A549 (cell line): ENCODE data around the gene XRCC5.

ENCODE experiments used
- FOSL2 ChIP-seq, 2 experiments: fragments of 450-650 bp in 1 of 2; fragments of >200 bp in 1 of 2; sonication (Bioruptor Twin) in 1 of 2; formaldehyde crosslinking; IDR thresholded peaks; 2 replicates each; pipeline versions ENCODE4 v1.5.0 to v1.6.1; 2016 to 2020; ENCODE audit warnings: mild to moderate bottlenecking in 1 of 2, moderate library complexity in 1 of 2
- POLR2A ChIP-seq: IDR thresholded peaks from 2 replicates; pipeline ENCODE4 v1.6.1; 2012; ENCODE audit warnings: mild to moderate bottlenecking, low read length
- TF ChIP-seq, protein P1 (sequence below): fragments of 250-450 bp; sonication (Bioruptor Pico); IDR thresholded peaks from 2 replicates; pipeline ENCODE4 v1.5.0; 2021; ENCODE audit warnings: mild to moderate bottlenecking, moderate library complexity, borderline replicate concordance
- TF ChIP-seq, protein P2 (sequence below): fragments of >200 bp; sonication (Bioruptor Twin); formaldehyde crosslinking; IDR thresholded peaks from 3 replicates; pipeline ENCODE4 v1.5.1; 2016
- TF ChIP-seq, protein P3 (sequence below): fragments of 200-600 bp; sonication (generic); IDR thresholded peaks from 2 replicates; pipeline ENCODE4 v1.6.1; 2016; ENCODE audit warnings: antibody characterized with exemption, mild to moderate bottlenecking, moderate library complexity

DNA sequence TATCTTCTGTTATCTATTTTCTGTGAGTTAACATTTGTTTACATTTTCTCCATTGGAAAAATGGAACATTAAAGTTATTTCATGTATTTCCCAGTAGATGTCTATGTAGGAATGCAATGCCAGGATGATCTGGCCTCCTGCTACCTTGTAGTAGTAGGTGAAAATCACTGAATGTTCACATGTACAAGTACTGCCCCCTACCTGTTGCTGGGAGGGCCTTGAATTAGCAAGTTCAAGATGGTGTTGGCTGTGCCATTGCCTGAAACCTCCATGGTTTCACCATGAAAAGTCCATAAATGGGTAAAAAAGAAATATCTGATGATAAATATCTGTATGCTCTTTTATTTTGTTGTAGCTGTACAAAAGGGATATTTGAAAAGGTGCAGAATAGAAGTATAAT, 30.7 kb downstream of the XRCC5 start:
- TF ChIP-seq, protein P1, sequence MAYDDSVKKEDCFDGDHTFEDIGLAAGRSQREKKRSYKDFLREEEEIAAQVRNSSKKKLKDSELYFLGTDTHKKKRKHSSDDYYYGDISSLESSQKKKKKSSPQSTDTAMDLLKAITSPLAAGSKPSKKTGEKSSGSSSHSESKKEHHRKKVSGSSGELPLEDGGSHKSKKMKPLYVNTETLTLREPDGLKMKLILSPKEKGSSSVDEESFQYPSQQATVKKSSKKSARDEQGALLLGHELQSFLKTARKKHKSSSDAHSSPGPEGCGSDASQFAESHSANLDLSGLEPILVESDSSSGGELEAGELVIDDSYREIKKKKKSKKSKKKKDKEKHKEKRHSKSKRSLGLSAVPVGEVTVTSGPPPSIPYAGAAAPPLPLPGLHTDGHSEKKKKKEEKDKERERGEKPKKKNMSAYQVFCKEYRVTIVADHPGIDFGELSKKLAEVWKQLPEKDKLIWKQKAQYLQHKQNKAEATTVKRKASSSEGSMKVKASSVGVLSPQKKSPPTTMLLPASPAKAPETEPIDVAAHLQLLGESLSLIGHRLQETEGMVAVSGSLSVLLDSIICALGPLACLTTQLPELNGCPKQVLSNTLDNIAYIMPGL (CRISPR knock-in tag): no peak
- TF ChIP-seq POLR2A: no peak
- TF ChIP-seq, protein P2, sequence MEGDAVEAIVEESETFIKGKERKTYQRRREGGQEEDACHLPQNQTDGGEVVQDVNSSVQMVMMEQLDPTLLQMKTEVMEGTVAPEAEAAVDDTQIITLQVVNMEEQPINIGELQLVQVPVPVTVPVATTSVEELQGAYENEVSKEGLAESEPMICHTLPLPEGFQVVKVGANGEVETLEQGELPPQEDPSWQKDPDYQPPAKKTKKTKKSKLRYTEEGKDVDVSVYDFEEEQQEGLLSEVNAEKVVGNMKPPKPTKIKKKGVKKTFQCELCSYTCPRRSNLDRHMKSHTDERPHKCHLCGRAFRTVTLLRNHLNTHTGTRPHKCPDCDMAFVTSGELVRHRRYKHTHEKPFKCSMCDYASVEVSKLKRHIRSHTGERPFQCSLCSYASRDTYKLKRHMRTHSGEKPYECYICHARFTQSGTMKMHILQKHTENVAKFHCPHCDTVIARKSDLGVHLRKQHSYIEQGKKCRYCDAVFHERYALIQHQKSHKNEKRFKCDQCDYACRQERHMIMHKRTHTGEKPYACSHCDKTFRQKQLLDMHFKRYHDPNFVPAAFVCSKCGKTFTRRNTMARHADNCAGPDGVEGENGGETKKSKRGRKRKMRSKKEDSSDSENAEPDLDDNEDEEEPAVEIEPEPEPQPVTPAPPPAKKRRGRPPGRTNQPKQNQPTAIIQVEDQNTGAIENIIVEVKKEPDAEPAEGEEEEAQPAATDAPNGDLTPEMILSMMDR: peak; percentile 35; the same call in 2 of the 3 replicates
- TF ChIP-seq FOSL2 (IDR thresholded peaks at IDR 0.05): no peak
- no peak for TF ChIP-seq FOSL2 (CRISPR knock-in tag; IDR thresholded peaks at IDR 0.05)
- TF ChIP-seq, protein P3, sequence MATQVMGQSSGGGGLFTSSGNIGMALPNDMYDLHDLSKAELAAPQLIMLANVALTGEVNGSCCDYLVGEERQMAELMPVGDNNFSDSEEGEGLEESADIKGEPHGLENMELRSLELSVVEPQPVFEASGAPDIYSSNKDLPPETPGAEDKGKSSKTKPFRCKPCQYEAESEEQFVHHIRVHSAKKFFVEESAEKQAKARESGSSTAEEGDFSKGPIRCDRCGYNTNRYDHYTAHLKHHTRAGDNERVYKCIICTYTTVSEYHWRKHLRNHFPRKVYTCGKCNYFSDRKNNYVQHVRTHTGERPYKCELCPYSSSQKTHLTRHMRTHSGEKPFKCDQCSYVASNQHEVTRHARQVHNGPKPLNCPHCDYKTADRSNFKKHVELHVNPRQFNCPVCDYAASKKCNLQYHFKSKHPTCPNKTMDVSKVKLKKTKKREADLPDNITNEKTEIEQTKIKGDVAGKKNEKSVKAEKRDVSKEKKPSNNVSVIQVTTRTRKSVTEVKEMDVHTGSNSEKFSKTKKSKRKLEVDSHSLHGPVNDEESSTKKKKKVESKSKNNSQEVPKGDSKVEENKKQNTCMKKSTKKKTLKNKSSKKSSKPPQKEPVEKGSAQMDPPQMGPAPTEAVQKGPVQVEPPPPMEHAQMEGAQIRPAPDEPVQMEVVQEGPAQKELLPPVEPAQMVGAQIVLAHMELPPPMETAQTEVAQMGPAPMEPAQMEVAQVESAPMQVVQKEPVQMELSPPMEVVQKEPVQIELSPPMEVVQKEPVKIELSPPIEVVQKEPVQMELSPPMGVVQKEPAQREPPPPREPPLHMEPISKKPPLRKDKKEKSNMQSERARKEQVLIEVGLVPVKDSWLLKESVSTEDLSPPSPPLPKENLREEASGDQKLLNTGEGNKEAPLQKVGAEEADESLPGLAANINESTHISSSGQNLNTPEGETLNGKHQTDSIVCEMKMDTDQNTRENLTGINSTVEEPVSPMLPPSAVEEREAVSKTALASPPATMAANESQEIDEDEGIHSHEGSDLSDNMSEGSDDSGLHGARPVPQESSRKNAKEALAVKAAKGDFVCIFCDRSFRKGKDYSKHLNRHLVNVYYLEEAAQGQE: no peak
